Measurements from ENCODE around the gene DYTN.

- TF ChIP-seq CTCF (IDR thresholded peaks at IDR 0.05; ENCODE audit: low read depth, low read length) (no peak), EZH2phosphoT487 (IDR thresholded peaks at IDR 0.05; ENCODE audit: low read depth) (no peak)
Observed at GRCh38 chr2:206740800-206741199, 22.6 kb upstream of the DYTN start.
